ENCODE results near the gene RPL10A. TPM values are rescaled to one million over a fixed set of nuclear protein-coding genes. Genes with fewer than 3 reads are reported as not detected.
A peak's percentile ranks its signal among the peaks of the same experiment; 100 is the strongest.

RPL10A gene
- polyA plus RNA-seq, 3 donors = 345 to 1,242 (median 421) TPM

DNA sequence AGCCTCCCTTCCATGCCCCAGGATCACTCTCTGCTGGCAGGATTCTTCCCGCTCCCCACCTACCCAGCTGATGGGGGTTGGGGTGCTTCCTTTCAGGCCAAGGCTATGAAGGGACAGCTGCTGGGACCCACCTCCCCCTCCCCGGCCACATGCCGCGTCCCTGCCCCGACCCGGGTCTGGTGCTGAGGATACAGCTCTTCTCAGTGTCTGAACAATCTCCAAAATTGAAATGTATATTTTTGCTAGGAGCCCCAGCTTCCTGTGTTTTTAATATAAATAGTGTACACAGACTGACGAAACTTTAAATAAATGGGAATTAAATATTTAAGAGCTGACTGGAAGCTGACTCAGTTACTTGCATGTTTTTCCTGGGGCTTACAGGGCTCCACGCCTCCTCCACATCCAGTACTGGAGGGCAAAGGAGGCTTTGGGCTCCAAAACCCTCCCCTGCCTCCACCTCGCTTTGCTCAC, 40.3 kb upstream of the RPL10A start:
- intact Hi-C loops (cut with micrococcal nuclease) = no loop called here
- Histone ChIP-seq H3K27me3 (ENCODE audit: control insufficient read depth in 2 of 2, insufficient read depth in 2 of 2, low read length in 2 of 2) (no peaks in the 10 kb centered on the region), H3K36me3 (replicated peaks in 1 of 2; ENCODE audit: control insufficient read depth in 1 of 2, insufficient read depth in 2 of 2, low read length in 2 of 2) (peaks cover 10 to 21% of the 10 kb centered on the region in 2 donors), H4K20me1 (ENCODE audit: insufficient read depth, low read length) (peaks cover 6% of the 10 kb centered on the region), H3K9me3 (replicated peaks in 1 of 2; ENCODE audit: control insufficient read depth in 1 of 2, insufficient read depth in 1 of 2, low read length in 2 of 2) (peaks cover 27 to 34% of the 10 kb centered on the region in 2 donors), H3K9ac (ENCODE audit: insufficient read depth, low read length, poor library complexity, severe bottlenecking) (no peak overlapping the region), H3K4me1 (ENCODE audit: control insufficient read depth in 1 of 2, insufficient read depth in 2 of 2, low read length in 2 of 2) (peaks cover 23% of the 10 kb centered on the region in 2 donors), H2AFZ (ENCODE audit: insufficient read depth, low read depth, low read length, poor library complexity, severe bottlenecking) (no peak overlapping the region), H3K4me2 (replicated peaks; ENCODE audit: extremely low read depth, low read length, poor library complexity, severe bottlenecking) (no peak overlapping the region), H3K4me3 (replicated peaks in 1 of 3; ENCODE audit: low read depth in 2 of 3, low read length in 3 of 3) (no peak overlapping the region), H3K27ac (ENCODE audit: low read depth in 1 of 2, low read length in 2 of 2) (no peak overlapping the region), H3K79me2 (ENCODE audit: insufficient read depth, low read length) (no peaks in the 10 kb centered on the region)
- TF ChIP-seq, protein P1, sequence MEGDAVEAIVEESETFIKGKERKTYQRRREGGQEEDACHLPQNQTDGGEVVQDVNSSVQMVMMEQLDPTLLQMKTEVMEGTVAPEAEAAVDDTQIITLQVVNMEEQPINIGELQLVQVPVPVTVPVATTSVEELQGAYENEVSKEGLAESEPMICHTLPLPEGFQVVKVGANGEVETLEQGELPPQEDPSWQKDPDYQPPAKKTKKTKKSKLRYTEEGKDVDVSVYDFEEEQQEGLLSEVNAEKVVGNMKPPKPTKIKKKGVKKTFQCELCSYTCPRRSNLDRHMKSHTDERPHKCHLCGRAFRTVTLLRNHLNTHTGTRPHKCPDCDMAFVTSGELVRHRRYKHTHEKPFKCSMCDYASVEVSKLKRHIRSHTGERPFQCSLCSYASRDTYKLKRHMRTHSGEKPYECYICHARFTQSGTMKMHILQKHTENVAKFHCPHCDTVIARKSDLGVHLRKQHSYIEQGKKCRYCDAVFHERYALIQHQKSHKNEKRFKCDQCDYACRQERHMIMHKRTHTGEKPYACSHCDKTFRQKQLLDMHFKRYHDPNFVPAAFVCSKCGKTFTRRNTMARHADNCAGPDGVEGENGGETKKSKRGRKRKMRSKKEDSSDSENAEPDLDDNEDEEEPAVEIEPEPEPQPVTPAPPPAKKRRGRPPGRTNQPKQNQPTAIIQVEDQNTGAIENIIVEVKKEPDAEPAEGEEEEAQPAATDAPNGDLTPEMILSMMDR (IDR thresholded peaks at IDR 0.05) = no peak
- WGBS (ENCODE audit: insufficient coverage) = no CpG with 5 or more reads among the region's 9 CpGs
- DNase-seq = no peak
- H3K4me1 Mint-ChIP-seq = peaks cover 22% of the 10 kb centered on the region
- H3K27ac Mint-ChIP-seq = no peak overlapping the region
- peaks cover 1 to 5% (median 2%) of the 10 kb centered on the region in 3 donors for H3K27me3 Mint-ChIP-seq (ENCODE audit: low read depth in 3 of 3)
- no peak overlapping the region for H3K4me3 Mint-ChIP-seq
- H3K9me3 Mint-ChIP-seq = peaks cover 21 to 37% (median 32%) of the 10 kb centered on the region in 7 donors
- H3K36me3 Mint-ChIP-seq = peaks cover 30 to 47% of the 10 kb centered on the region in 2 donors

GRCh38 chr6:35428421-35429149, 39.6 kb upstream of the RPL10A start:
- TF ChIP-seq, protein P1 (IDR thresholded peaks at IDR 0.05) = no peak
- Histone ChIP-seq H3K27ac (ENCODE audit: low read depth in 1 of 2, low read length in 2 of 2) (no peak overlapping the region), H3K36me3 (replicated peaks in 1 of 2; ENCODE audit: control insufficient read depth in 1 of 2, insufficient read depth in 2 of 2, low read length in 2 of 2) (peaks cover 10 to 20% of the 10 kb centered on the region in 2 donors), H3K4me2 (replicated peaks; ENCODE audit: extremely low read depth, low read length, poor library complexity, severe bottlenecking) (no peak overlapping the region), H3K27me3 (ENCODE audit: control insufficient read depth in 2 of 2, insufficient read depth in 2 of 2, low read length in 2 of 2) (no peaks in the 10 kb centered on the region), H3K9me3 (replicated peaks in 1 of 2; ENCODE audit: control insufficient read depth in 1 of 2, insufficient read depth in 1 of 2, low read length in 2 of 2) (peaks cover 27 to 34% of the 10 kb centered on the region in 2 donors), H3K9ac (ENCODE audit: insufficient read depth, low read length, poor library complexity, severe bottlenecking) (no peak overlapping the region), H2AFZ (ENCODE audit: insufficient read depth, low read depth, low read length, poor library complexity, severe bottlenecking) (no peak overlapping the region), H3K4me3 (replicated peaks in 1 of 3; ENCODE audit: low read depth in 2 of 3, low read length in 3 of 3) (no peak overlapping the region), H4K20me1 (ENCODE audit: insufficient read depth, low read length) (peaks cover 6% of the 10 kb centered on the region), H3K4me1 (ENCODE audit: control insufficient read depth in 1 of 2, insufficient read depth in 2 of 2, low read length in 2 of 2) (peaks cover 23% of the 10 kb centered on the region in 2 donors), H3K79me2 (ENCODE audit: insufficient read depth, low read length) (no peaks in the 10 kb centered on the region)
- WGBS (ENCODE audit: insufficient coverage) = 96% methylated on average over 5 of the region's 10 CpGs
- Mint-ChIP-seq H3K36me3 (peaks cover 27 to 42% of the 10 kb centered on the region in 2 donors), H3K9me3 (peaks cover 21 to 37% (median 31%) of the 10 kb centered on the region in 7 donors), H3K27ac (peak overlapping the region in 1 of 7 donors; percentile 24), H3K4me3 (no peak overlapping the region), H3K27me3 (ENCODE audit: low read depth in 3 of 3) (peaks cover 0 to 5% (median 2%) of the 10 kb centered on the region in 3 donors), H3K4me1 (peaks cover 22% of the 10 kb centered on the region)
- DNase-seq = no peak
- intact Hi-C loops (cut with micrococcal nuclease) = no loop called here

Data from CD14-positive monocyte (primary cell).